Astrocyte of the cerebellum (primary cell): ENCODE results near the gene ARFIP1.

ENCODE experiments used
- DNase-seq: peaks from one replicate; pipeline ENCODE4 v3.0.0-alpha.2; 2011; ENCODE audit warnings: low read depth
- H3K4me3 ChIP-seq: 2 replicates; pipeline ENCODE4 v1.5.1; 2011; ENCODE audit warnings: mild to moderate bottlenecking, low read depth, low read length, moderate library complexity
- CTCF ChIP-seq: IDR thresholded peaks from 2 replicates; pipeline ENCODE4 v1.5.1; 2012; ENCODE audit warnings: low read length, low read depth, moderate library complexity, mild to moderate bottlenecking; ENCODE audit errors: missing control alignments
- in situ Hi-C: cut with HindIII; loops from 2 replicates; pipeline ENCODE4 v1.10.0; 2017; ENCODE audit warnings: low sequenced_read_pairs

The ARFIP1 gene, protein sequence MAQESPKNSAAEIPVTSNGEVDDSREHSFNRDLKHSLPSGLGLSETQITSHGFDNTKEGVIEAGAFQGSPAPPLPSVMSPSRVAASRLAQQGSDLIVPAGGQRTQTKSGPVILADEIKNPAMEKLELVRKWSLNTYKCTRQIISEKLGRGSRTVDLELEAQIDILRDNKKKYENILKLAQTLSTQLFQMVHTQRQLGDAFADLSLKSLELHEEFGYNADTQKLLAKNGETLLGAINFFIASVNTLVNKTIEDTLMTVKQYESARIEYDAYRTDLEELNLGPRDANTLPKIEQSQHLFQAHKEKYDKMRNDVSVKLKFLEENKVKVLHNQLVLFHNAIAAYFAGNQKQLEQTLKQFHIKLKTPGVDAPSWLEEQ

DNA sequence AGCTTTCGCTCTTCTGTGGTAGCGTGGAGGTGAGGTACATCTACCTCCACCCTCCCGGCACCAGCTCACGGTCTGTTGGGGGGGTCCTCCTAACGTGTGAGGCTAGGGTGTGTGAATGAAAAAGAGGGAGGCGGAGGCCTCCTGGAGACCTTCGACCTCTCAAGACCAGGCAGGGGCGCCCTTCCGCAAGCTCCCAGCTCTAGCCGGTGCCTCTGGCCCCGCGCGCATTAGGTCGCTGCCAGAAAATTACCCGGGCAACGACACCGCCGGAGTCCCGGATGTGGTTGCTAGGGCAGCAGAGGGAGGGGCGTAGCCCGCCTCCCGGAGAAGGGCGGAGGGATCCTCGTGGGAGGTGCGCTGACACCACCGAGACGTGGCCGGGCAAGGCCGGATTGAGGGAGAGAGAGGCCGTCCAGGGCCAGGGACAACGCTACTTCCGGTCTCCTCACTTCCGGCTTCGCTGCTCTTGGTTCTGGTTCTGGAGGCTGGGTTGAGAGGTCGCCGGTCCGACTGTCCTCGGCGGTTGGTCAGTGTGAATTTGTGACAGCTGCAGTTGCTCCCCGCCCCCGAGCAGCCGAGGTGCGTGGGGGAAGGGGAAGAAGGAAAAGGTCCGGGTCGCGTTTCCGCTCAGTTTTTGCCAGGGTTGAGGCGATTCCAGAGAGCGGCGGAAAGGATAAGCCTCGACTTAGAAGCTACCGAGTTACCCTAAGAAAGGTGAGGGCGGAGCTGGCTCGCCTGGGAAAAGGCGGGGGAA is at the start of gene ARFIP1, which contains the start of gene TIGD4:
Gene ARFIP1 (plus strand): TSS at position 442 of the 754 bp plus-strand sequence. CDS start 49,680 bp downstream, outside the sequence.
Gene TIGD4 (minus strand): TSS at position 218 of the 754 bp plus-strand sequence. CDS start 8,726 bp downstream, outside the sequence.
- peak; percentile 15 for TF ChIP-seq CTCF
- peak within 1 kb of the TSS; percentile 84 for H3K4me3 ChIP-seq
- in situ Hi-C loops = no loop called here
- DNase-seq = peak; percentile 90

DNA sequence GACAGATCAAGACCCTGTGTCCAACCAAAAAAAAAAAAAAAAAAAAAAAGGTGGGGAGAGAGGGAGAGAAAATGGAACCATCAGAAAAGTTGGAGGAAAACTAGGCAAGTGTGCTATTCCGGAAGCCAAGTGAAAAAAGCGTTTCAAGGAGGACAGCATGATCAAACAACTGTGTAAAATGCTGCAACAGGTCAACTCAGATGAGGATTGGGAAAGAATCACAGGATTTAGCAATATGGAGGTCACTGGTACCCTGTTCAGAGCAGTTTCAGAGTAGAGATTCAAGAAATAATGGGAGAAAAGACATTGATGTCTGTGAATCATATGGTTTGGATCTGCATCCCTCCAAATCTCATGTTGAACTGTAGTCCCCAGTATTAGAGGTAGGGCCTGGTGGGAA is 47.8 kb upstream of the ARFIP1 start:
- no peak for TF ChIP-seq CTCF
- no peak overlapping the region for H3K4me3 ChIP-seq
- DNase-seq = no peak
- in situ Hi-C loops = no loop called here

DNA sequence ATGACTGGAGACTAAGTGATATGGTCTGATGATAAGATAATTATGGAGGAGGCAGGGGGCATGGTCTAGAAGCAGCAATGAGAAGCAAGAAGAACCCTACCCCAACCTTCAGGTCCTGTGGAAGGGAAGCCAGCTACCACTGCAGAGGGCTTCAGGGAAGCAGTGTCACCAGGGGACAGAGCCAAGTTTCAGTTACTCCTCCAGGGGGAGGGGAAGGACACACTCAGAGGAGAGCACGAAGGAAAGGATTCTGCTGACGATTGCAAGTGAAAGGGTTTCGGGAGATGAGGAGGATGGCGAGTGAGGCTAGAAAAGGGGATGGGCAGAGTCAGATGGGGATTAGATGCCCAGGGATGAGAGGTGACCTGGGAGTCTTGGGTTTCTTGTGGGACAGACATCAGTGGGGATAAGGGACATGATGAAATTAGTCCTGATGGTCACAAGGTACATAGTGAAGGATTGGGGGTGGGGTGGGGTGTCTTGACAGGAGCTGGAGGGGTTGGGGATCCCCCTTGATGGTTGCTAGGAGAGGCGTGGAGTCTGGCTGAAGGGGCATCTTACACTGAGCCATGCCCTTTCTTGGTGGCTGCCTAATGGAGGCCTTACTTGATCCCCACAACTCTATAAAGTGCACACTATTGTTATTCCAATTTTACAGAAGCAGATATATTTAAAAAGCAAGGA is 45.6 kb upstream of the ARFIP1 start:
- in situ Hi-C loops = no loop called here

GRCh38 chr4:152734699-152735050 is 45.1 kb upstream of the ARFIP1 start:
- in situ Hi-C loops = no loop called here
- no peak for TF ChIP-seq CTCF
- no peak overlapping the region for H3K4me3 ChIP-seq
- DNase-seq = no peak

More for the DNA sequence above, 45.6 kb upstream of the ARFIP1 start:
- H3K4me3 ChIP-seq = no peak overlapping the region
- TF ChIP-seq CTCF = no peak
- no peak for DNase-seq

DNA sequence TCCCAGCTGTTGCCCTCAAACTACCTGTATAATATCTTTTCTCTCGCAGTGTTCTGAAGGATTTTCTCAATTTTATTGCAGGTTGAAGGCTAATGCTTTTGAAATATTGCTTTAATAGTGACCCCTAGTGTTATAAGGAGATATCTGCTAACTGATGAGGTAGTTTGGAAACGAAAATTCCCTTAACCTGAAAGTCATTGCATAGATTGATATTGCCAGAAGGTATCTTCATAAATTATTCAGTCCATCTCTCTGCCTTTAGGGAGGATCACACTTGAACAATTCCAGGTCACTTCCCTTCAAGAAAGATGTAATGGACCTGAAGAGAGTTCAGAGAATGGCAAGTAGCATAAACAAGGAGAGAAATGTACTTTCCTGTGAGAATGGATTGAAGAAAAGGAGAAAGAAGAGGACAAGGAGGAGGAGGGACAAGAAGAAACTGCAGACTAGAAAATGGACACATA is 44.3 kb upstream of the ARFIP1 start:
- H3K4me3 ChIP-seq = no peak overlapping the region
- peak; percentile 45 for TF ChIP-seq CTCF
- peak; percentile 16 for DNase-seq
- in situ Hi-C loops = no loop called here

DNA sequence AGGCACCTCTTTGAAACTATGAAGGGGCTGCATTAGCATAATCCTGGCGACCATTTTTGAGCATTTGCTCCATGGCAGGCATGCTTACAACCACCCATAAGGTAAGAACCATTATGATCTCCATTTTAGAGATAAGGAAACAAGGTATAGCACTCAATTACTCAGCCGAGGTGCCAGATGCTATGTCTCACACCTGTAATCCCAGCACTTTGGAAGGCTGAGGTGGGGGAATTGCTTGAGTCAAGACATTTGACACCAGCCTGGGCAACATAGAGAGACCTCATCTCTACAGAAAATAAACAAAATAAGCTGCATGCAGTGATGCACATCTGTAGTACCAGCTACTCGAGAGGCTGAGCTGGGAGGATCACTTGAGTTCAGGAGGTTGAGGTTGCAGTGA is 43.8 kb upstream of the ARFIP1 start:
- no peak for DNase-seq
- TF ChIP-seq CTCF = no peak
- in situ Hi-C loops = no loop called here
- H3K4me3 ChIP-seq = no peak overlapping the region
